OCI-LY7 (cell line): ENCODE results near the gene FBN1. TPM values are rescaled to one million over a fixed set of nuclear protein-coding genes. Genes with fewer than 3 reads are reported as not detected.

ENCODE experiments used
- BruUV-seq: library from RNA; stranded (reverse); fragments of 400-500 nt; replicated peaks from 2 replicates; lab custom pipeline; 2021; lab: Mats Ljungman, UMichigan
- CTCF ChIA-PET: fragments of 300-600 bp; sonication (Branson Sonifier 250); formaldehyde crosslinking; loops from one replicate; lab custom pipeline; 2022; ENCODE audit warnings: antibody characterized with exemption; ENCODE audit not compliant: unreplicated experiment; lab: Charles Lee
- POLR2A ChIA-PET: fragments of 300-600 bp; sonication (Branson Sonifier 250); formaldehyde crosslinking; loops from one replicate; lab custom pipeline; 2022; ENCODE audit warnings: antibody characterized with exemption; lab: Charles Lee
- DNase-seq: peaks from one replicate; pipeline ENCODE4 v3.0.0-alpha.2; 2015; ENCODE audit warnings: low spot score
- H2AFZ ChIP-seq: fragments of 200-600 bp; sonication (generic), shearing (Covaris generic); 2 replicates; pipeline ENCODE4 v1.6.1; 2014; ENCODE audit warnings: mild to moderate bottlenecking, antibody characterized with exemption, low read length, moderate library complexity
- H3K27ac ChIP-seq: fragments of 200-600 bp; sonication (generic); 2 replicates; pipeline ENCODE4 v1.5.1; 2014; ENCODE audit warnings: mixed run types, low read depth, mild to moderate bottlenecking, moderate library complexity, low read length, inconsistent platforms; ENCODE audit not compliant: poor library complexity, severe bottlenecking
- H3K36me3 ChIP-seq: fragments of 200-600 bp; sonication (generic); 2 replicates; pipeline ENCODE4 v1.6.1; 2014; ENCODE audit warnings: mild to moderate bottlenecking, antibody characterized with exemption, low read length, moderate library complexity, mixed read lengths; ENCODE audit not compliant: insufficient read depth
- H3K4me1 ChIP-seq: fragments of 200-600 bp; sonication (generic); 2 replicates; pipeline ENCODE4 v1.5.1; 2014; ENCODE audit warnings: mild to moderate bottlenecking, low read length; ENCODE audit not compliant: insufficient read depth, poor library complexity, severe bottlenecking
- H3K4me2 ChIP-seq: fragments of 200-600 bp; sonication (generic); 2 replicates; pipeline ENCODE4 v1.6.1; 2014; ENCODE audit warnings: mild to moderate bottlenecking, low read length
- H3K4me3 ChIP-seq: fragments of 200-600 bp; sonication (generic); 2 replicates; pipeline ENCODE4 v1.5.1; 2014; ENCODE audit warnings: mild to moderate bottlenecking, low read depth, low read length; ENCODE audit not compliant: poor library complexity, severe bottlenecking
- H3K79me2 ChIP-seq: fragments of 200-600 bp; sonication (generic); 2 replicates; pipeline ENCODE4 v1.6.1; 2016; ENCODE audit warnings: low read depth, mild to moderate bottlenecking, low read length, moderate library complexity, mixed read lengths; ENCODE audit not compliant: insufficient read depth
- H3K9me2 ChIP-seq: fragments of 200-600 bp; sonication (generic); 2 replicates; pipeline ENCODE4 v1.6.1; 2016; ENCODE audit warnings: mild to moderate bottlenecking, low read length, mixed read lengths; ENCODE audit not compliant: insufficient read depth
- H3K9me3 ChIP-seq: fragments of 200-600 bp; sonication (generic); 2 replicates; pipeline ENCODE4 v1.6.1; 2014; ENCODE audit warnings: mild to moderate bottlenecking, mixed run types, low read length, mixed read lengths
- H4K20me1 ChIP-seq: fragments of 200-600 bp; sonication (generic); 2 replicates; pipeline ENCODE4 v1.6.1; 2014; ENCODE audit warnings: mild to moderate bottlenecking, antibody characterized with exemption, low read length, moderate library complexity, mixed read lengths; ENCODE audit not compliant: insufficient read depth
- EZH2phosphoT487 ChIP-seq: fragments of 200-600 bp; sonication (generic); IDR thresholded peaks from 2 replicates; pipeline ENCODE4 v1.6.1; 2018; ENCODE audit warnings: low read depth, borderline replicate concordance, mild to moderate bottlenecking, mixed run types, antibody characterized with exemption, low read length, moderate library complexity, mixed read lengths
- intact Hi-C: fragments of 100-400 bp; cut with micrococcal nuclease; formaldehyde crosslinking; loops from one replicate; pipeline ENCODE4 v1.10.0; 2022; ENCODE audit not compliant: unreplicated experiment
- total RNA-seq, 2 experiments: library from RNA; depleted of rRNA in 1 of 2; stranded (reverse); fragments of >200 nt in 1 of 2; shearing (Covaris generic) in 1 of 2; gene quantifications; 2 replicates each; pipeline ENCODE4 v1.2.3, GENCODE V29; 2014 to 2022
- TF ChIP-seq, protein P1 (sequence below): fragments of 200-600 bp; sonication (generic); conservative IDR thresholded peaks from 2 replicates; pipeline ENCODE4 v1.5.1; 2014; ENCODE audit warnings: mild to moderate bottlenecking, antibody characterized with exemption, low read length, moderate library complexity, mixed read lengths

The FBN1 gene
- total RNA-seq, 2 experiments from 2014 or later, result 0.68 to 1.0 TPM

GRCh38 chr15:48634096-48634495, 11.4 kb downstream of the FBN1 start:
- no peaks in the 10 kb centered on the region for H3K36me3 ChIP-seq
- no peaks in the 10 kb centered on the region for H3K4me1 ChIP-seq
- BruUV-seq, result no TSS peak
- CTCF ChIA-PET, result no interaction called here
- intact Hi-C loops, result no loop called here
- no peak overlapping the region for H3K4me2 ChIP-seq
- no peak for TF ChIP-seq EZH2phosphoT487
- TF ChIP-seq, protein P1, sequence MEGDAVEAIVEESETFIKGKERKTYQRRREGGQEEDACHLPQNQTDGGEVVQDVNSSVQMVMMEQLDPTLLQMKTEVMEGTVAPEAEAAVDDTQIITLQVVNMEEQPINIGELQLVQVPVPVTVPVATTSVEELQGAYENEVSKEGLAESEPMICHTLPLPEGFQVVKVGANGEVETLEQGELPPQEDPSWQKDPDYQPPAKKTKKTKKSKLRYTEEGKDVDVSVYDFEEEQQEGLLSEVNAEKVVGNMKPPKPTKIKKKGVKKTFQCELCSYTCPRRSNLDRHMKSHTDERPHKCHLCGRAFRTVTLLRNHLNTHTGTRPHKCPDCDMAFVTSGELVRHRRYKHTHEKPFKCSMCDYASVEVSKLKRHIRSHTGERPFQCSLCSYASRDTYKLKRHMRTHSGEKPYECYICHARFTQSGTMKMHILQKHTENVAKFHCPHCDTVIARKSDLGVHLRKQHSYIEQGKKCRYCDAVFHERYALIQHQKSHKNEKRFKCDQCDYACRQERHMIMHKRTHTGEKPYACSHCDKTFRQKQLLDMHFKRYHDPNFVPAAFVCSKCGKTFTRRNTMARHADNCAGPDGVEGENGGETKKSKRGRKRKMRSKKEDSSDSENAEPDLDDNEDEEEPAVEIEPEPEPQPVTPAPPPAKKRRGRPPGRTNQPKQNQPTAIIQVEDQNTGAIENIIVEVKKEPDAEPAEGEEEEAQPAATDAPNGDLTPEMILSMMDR, result no peak
- H4K20me1 ChIP-seq, result no peaks in the 10 kb centered on the region
- POLR2A ChIA-PET, result no interaction called here
- H3K27ac ChIP-seq, result no peak overlapping the region
- H3K9me3 ChIP-seq, result no peaks in the 10 kb centered on the region
- H3K9me2 ChIP-seq, result no peaks in the 10 kb centered on the region
- no peak overlapping the region for H3K4me3 ChIP-seq
- DNase-seq, result no peak
- H3K79me2 ChIP-seq, result no peaks in the 10 kb centered on the region
- no peak overlapping the region for H2AFZ ChIP-seq

GRCh38 chr15:48632651-48633050, 12.9 kb downstream of the FBN1 start:
- no peak overlapping the region for H3K27ac ChIP-seq
- H2AFZ ChIP-seq, result no peak overlapping the region
- no peaks in the 10 kb centered on the region for H3K36me3 ChIP-seq
- no peak overlapping the region for H3K4me3 ChIP-seq
- no peak overlapping the region for H3K4me2 ChIP-seq
- no peak for TF ChIP-seq EZH2phosphoT487
- TF ChIP-seq, protein P1, result no peak
- no peaks in the 10 kb centered on the region for H3K9me3 ChIP-seq
- BruUV-seq, result no TSS peak
- DNase-seq, result no peak
- ChIA-PET CTCF (no interaction called here), POLR2A (interaction anchor here (0.7 kb wide), 1 partner anchor 13 kb away, joined by 3 read pairs; no protein-coding TSS in a partner anchor)
- no peaks in the 10 kb centered on the region for H3K4me1 ChIP-seq
- no peaks in the 10 kb centered on the region for H4K20me1 ChIP-seq
- H3K9me2 ChIP-seq, result no peaks in the 10 kb centered on the region
- intact Hi-C loops, result no loop called here
- H3K79me2 ChIP-seq, result no peaks in the 10 kb centered on the region

GRCh38 chr15:48631176-48631770, 14.2 kb downstream of the FBN1 start:
- no peak for DNase-seq
- ChIA-PET POLR2A (interaction anchor here (0.6 kb wide), 1 partner anchor 250 kb away, joined by 4 read pairs; no protein-coding TSS in a partner anchor), CTCF (no interaction called here)
- Histone ChIP-seq H3K27ac (no peak overlapping the region), H3K9me3 (no peaks in the 10 kb centered on the region), H2AFZ (no peak overlapping the region), H3K4me3 (no peak overlapping the region), H4K20me1 (no peaks in the 10 kb centered on the region), H3K4me1 (no peaks in the 10 kb centered on the region), H3K4me2 (no peak overlapping the region), H3K79me2 (no peaks in the 10 kb centered on the region), H3K36me3 (no peaks in the 10 kb centered on the region), H3K9me2 (no peaks in the 10 kb centered on the region)
- TF ChIP-seq, protein P1, result no peak
- TF ChIP-seq EZH2phosphoT487, result no peak
- intact Hi-C loops, result no loop called here
- no TSS peak for BruUV-seq
